A673 (cell line): Measurements from ENCODE around the gene C2orf72. TPM values are rescaled to one million over a fixed set of nuclear protein-coding genes. Genes with fewer than 3 reads are reported as not detected.

Experiments
- BruUV-seq: library from RNA; stranded (reverse); fragments of 400-500 nt; replicated peaks from 2 replicates; lab custom pipeline; 2021; lab: Mats Ljungman, UMichigan
- CTCF ChIA-PET: fragments of 300-600 bp; sonication (Branson Sonifier 250); formaldehyde crosslinking; loops from one replicate; lab custom pipeline; 2022; ENCODE audit warnings: antibody characterized with exemption; lab: Charles Lee
- POLR2A ChIA-PET: fragments of 300-600 bp; sonication (Branson Sonifier 250); formaldehyde crosslinking; loops from one replicate; lab custom pipeline; 2022; ENCODE audit warnings: antibody characterized with exemption; ENCODE audit not compliant: low non-redundant PET; lab: Charles Lee
- DNase-seq: peaks from one replicate; pipeline ENCODE4 v3.0.0-alpha.2; 2015; ENCODE audit warnings: low spot score
- H3K27ac ChIP-seq: fragments of 200-600 bp; sonication (generic); 2 replicates; pipeline ENCODE4 v1.5.1; 2016; ENCODE audit warnings: mixed run types, low read depth, mild to moderate bottlenecking, mixed read lengths, antibody characterized with exemption, low read length; ENCODE audit not compliant: poor library complexity, severe bottlenecking
- H3K27me3 ChIP-seq: fragments of 200-600 bp; sonication (generic); replicated peaks from 2 replicates; pipeline ENCODE4 v1.6.1; 2017; ENCODE audit warnings: mixed run types, low read depth, mild to moderate bottlenecking, mixed read lengths, antibody characterized with exemption, low read length; ENCODE audit not compliant: insufficient read depth, poor library complexity
- H3K36me3 ChIP-seq: fragments of 200-600 bp; sonication (generic); 2 replicates; pipeline ENCODE4 v1.6.1; 2016; ENCODE audit warnings: mixed run types, mild to moderate bottlenecking, mixed read lengths, antibody characterized with exemption, low read length; ENCODE audit not compliant: insufficient read depth, poor library complexity, severe bottlenecking
- H3K4me1 ChIP-seq: fragments of 200-600 bp; sonication (generic); 2 replicates; pipeline ENCODE4 v1.6.1; 2017; ENCODE audit warnings: mixed run types, mild to moderate bottlenecking, mixed read lengths, antibody characterized with exemption, low read length; ENCODE audit not compliant: insufficient read depth, poor library complexity, severe bottlenecking
- H3K4me3 ChIP-seq: fragments of 200-600 bp; sonication (generic); 2 replicates; pipeline ENCODE4 v1.5.1; 2016; ENCODE audit warnings: low read depth, mixed run types, mild to moderate bottlenecking, mixed read lengths, low read length; ENCODE audit not compliant: poor library complexity, severe bottlenecking
- H3K9me3 ChIP-seq: fragments of 200-600 bp; sonication (generic); 2 replicates; pipeline ENCODE4 v1.6.1; 2016; ENCODE audit warnings: mixed run types, low read depth, mild to moderate bottlenecking, mixed read lengths, antibody characterized with exemption, low read length; ENCODE audit not compliant: poor library complexity, severe bottlenecking
- EZH2 ChIP-seq: fragments of 200-600 bp; sonication (generic); IDR thresholded peaks from 2 replicates; pipeline ENCODE4 v1.6.1; 2017; ENCODE audit warnings: borderline replicate concordance, low read depth, mild to moderate bottlenecking, mixed read lengths, antibody characterized with exemption, low read length; ENCODE audit not compliant: poor library complexity, severe bottlenecking
- intact Hi-C: fragments of 100-400 bp; cut with micrococcal nuclease; formaldehyde crosslinking; loops from one replicate; pipeline ENCODE4 v1.10.0; 2022; ENCODE audit not compliant: unreplicated experiment
- total RNA-seq: library from RNA; stranded (reverse); gene quantifications from 2 replicates; pipeline ENCODE4 v1.2.3, GENCODE V29; 2021
- TF ChIP-seq, protein P1 (sequence below): fragments of 300-800, 200-600 bp; sonication (generic); conservative IDR thresholded peaks from 2 replicates; pipeline ENCODE4 v1.5.1; 2017; ENCODE audit warnings: low read depth, mild to moderate bottlenecking, antibody characterized with exemption, low read length, moderate library complexity, mixed read lengths

The C2orf72 gene
- total RNA-seq, 1 experiment from 2014 or later = not detected

DNA sequence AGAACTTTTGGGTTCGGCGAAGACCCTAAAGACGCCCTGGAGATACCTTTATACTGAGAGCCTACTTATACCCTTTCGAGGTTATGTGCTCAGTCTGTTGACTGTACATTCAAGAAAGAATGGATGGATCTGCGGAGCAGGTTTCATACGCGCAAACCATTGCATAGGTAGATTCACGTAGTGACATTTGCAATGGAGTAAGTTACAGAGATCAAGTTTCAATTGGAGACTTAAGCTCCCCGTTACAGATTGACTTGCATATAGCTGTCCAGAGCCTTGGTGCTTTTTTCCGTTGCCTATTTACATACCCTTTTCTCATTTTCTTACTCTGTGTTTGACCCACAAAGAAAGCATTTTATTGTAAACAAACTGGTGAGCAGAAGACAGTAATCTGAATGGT lies 20.3 kb downstream of the C2orf72 start:
- ChIA-PET CTCF (no interaction called here), POLR2A (no interaction called here)
- intact Hi-C loops = no loop called here
- Histone ChIP-seq H3K27me3 (no peaks in the 10 kb centered on the region), H3K4me3 (peak overlapping the region; percentile 99), H3K36me3 (peaks cover 16% of the 10 kb centered on the region), H3K9me3 (no peaks in the 10 kb centered on the region), H3K4me1 (peaks cover 22% of the 10 kb centered on the region), H3K27ac (peak overlapping the region; percentile 98)
- no peak for TF ChIP-seq EZH2
- TF ChIP-seq, protein P1, sequence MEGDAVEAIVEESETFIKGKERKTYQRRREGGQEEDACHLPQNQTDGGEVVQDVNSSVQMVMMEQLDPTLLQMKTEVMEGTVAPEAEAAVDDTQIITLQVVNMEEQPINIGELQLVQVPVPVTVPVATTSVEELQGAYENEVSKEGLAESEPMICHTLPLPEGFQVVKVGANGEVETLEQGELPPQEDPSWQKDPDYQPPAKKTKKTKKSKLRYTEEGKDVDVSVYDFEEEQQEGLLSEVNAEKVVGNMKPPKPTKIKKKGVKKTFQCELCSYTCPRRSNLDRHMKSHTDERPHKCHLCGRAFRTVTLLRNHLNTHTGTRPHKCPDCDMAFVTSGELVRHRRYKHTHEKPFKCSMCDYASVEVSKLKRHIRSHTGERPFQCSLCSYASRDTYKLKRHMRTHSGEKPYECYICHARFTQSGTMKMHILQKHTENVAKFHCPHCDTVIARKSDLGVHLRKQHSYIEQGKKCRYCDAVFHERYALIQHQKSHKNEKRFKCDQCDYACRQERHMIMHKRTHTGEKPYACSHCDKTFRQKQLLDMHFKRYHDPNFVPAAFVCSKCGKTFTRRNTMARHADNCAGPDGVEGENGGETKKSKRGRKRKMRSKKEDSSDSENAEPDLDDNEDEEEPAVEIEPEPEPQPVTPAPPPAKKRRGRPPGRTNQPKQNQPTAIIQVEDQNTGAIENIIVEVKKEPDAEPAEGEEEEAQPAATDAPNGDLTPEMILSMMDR = no peak
- DNase-seq = no peak
- BruUV-seq = no TSS peak

DNA sequence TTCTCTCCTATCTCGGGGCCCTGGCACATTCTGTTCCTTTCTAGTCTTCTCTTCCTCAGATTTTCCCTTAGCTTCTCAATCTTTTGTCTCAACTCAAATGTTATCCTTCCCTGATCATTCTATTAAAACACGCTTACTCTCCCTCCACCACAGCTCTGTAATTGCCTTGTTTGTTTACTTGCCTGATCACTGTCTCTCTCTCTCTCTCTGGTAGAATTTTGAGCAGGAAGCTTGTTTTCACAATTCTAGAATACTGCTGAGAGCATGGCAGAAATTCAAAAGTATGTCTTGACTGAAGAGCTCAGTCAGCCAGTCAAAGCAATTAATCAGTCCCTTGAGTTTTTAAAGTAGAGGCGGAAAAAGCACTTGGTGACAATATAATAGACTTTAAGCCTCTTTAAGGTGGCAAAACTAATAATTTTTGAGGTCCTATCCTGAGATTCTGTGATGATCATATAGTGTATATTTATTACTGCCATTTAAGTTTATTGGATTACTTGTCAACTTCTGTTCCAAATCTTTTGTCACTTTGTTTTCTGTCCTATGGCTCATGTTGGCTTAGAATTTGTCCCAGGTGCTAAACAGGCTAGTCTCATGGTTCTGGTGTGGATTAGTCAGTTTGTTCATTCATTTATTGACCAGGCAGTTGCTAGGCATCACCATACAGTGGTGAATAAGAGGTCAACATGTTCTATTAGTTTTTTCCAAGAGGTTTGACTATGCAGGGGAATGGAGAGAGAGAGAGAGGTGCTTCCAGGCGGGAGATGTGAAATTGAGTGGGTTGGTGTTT lies 21.6 kb downstream of the C2orf72 start:
- peaks cover 22% of the 10 kb centered on the region for H3K4me1 ChIP-seq
- no peaks in the 10 kb centered on the region for H3K27me3 ChIP-seq
- no peaks in the 10 kb centered on the region for H3K9me3 ChIP-seq
- no peak for TF ChIP-seq EZH2
- TF ChIP-seq, protein P1 = no peak
- ChIA-PET CTCF (interaction anchor here (0.6 kb wide), 1 partner anchor 26 kb away, joined by 3 read pairs; no protein-coding TSS in a partner anchor), POLR2A (interaction anchor here (0.6 to 0.7 kb wide), 2 partner anchors 115 to 194 kb away, joined by 3 to 5 read pairs; partner anchors contain the start of gene ITM2C)
- no peak for DNase-seq
- intact Hi-C loops = no loop called here
- no TSS peak for BruUV-seq
- H3K4me3 ChIP-seq = peak overlapping the region; percentile 99
- H3K27ac ChIP-seq = peak overlapping the region; percentile 98
- peaks cover 30% of the 10 kb centered on the region for H3K36me3 ChIP-seq

DNA sequence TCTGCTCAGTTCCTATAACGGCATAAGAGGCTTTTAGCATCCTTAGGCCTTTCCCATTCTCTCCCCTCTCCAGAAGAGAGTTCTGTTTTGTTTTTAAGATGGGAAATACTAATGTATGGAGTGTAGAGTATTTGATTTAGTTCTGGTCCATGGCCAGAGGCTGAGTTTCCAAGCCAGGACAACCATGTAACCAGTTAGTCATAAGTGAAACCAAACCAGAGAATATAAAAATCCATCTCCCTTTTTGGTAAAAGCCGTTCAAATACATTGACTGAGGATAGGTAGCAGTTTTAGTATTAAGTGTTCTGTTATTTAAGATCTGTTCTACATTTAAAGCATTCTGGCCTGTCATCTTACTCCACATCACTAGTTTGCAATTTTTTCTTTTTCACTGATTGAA lies 22.4 kb downstream of the C2orf72 start:
- H3K27ac ChIP-seq = no peak overlapping the region
- POLR2A ChIA-PET = no interaction called here
- TF ChIP-seq, protein P1 = no peak
- TF ChIP-seq EZH2 = no peak
- H3K9me3 ChIP-seq = no peaks in the 10 kb centered on the region
- H3K36me3 ChIP-seq = peaks cover 37% of the 10 kb centered on the region
- H3K27me3 ChIP-seq = no peaks in the 10 kb centered on the region
- H3K4me1 ChIP-seq = peaks cover 22% of the 10 kb centered on the region
- intact Hi-C loops = no loop called here
- H3K4me3 ChIP-seq = no peak overlapping the region
- DNase-seq = no peak
- CTCF ChIA-PET = no interaction called here
- BruUV-seq = no TSS peak
